GM23338 (cell line): ENCODE results near the gene PDE4D. TPM values are rescaled to one million over a fixed set of nuclear protein-coding genes. Genes with fewer than 3 reads are reported as not detected.

Source experiments
- ATAC-seq: fragments of 200-7000 bp; cut with Tn5 transposase; 3 replicates; pipeline ENCODE4 v1.9.1; 2020
- DNase-seq: peaks from one replicate; pipeline ENCODE4 v3.0.0-alpha.2; 2015; ENCODE audit warnings: low spot score
- H2AFZ ChIP-seq: fragments of 200-600 bp; sonication (generic); 2 replicates; pipeline ENCODE4 v1.8.0; 2016; ENCODE audit warnings: antibody characterized with exemption, mild to moderate bottlenecking, moderate library complexity
- H3F3A ChIP-seq: fragments of 200-600 bp; sonication (generic); replicated peaks from 2 replicates; pipeline ENCODE4 v1.8.0; 2017; ENCODE audit warnings: antibody characterized with exemption, mixed run types, low read depth
- H3K27ac ChIP-seq: fragments of 200-600 bp; sonication (generic); 2 replicates; pipeline ENCODE4 v1.6.1; 2016; ENCODE audit warnings: low read depth
- H3K27me3 ChIP-seq: fragments of 200-600 bp; sonication (generic); 2 replicates; pipeline ENCODE4 v1.8.0; 2016; ENCODE audit warnings: mild to moderate bottlenecking, mixed run types, moderate library complexity; ENCODE audit not compliant: insufficient read depth
- H3K36me3 ChIP-seq: fragments of 200-600 bp; sonication (generic); 2 replicates; pipeline ENCODE4 v1.8.0; 2016; ENCODE audit warnings: mild to moderate bottlenecking; ENCODE audit not compliant: insufficient read depth
- H3K4me1 ChIP-seq: fragments of 200-600 bp; sonication (generic); 2 replicates; pipeline ENCODE4 v1.8.0; 2016; ENCODE audit warnings: mild to moderate bottlenecking, moderate library complexity; ENCODE audit not compliant: insufficient read depth
- H3K4me2 ChIP-seq: fragments of 200-600 bp; sonication (generic); 2 replicates; pipeline ENCODE4 v1.7.1; 2017; ENCODE audit warnings: mixed run types
- H3K4me3 ChIP-seq: fragments of 200-600 bp; sonication (generic); 2 replicates; pipeline ENCODE4 v1.6.1; 2016; ENCODE audit warnings: mixed run types
- H3K79me2 ChIP-seq: fragments of 200-600 bp; sonication (generic); replicated peaks from 2 replicates; pipeline ENCODE4 v1.8.0; 2017; ENCODE audit warnings: mild to moderate bottlenecking; ENCODE audit not compliant: insufficient read depth
- H3K9me2 ChIP-seq: fragments of 200-600 bp; sonication (generic); 2 replicates; pipeline ENCODE4 v1.8.0; 2017; ENCODE audit not compliant: insufficient read depth
- H4K20me1 ChIP-seq: fragments of 200-600 bp; sonication (generic); replicated peaks from 2 replicates; pipeline ENCODE4 v1.8.0; 2017; ENCODE audit warnings: mild to moderate bottlenecking; ENCODE audit not compliant: insufficient read depth
- H3K27ac Mint-ChIP-seq: 2 replicates; pipeline ENCODE4 v1.8.0; 2020; ENCODE audit warnings: inconsistent platforms, mild to moderate bottlenecking, moderate library complexity, mixed read lengths
- H3K27me3 Mint-ChIP-seq: 3 replicates; pipeline ENCODE4 v1.8.0; 2022; ENCODE audit warnings: low read depth, mild to moderate bottlenecking, moderate library complexity, mixed read lengths, inconsistent platforms; ENCODE audit not compliant: insufficient read depth, poor library complexity
- H3K36me3 Mint-ChIP-seq: 3 replicates; pipeline ENCODE4 v1.8.0; 2021; ENCODE audit warnings: low read depth, mild to moderate bottlenecking, inconsistent platforms, moderate library complexity, mixed read lengths
- H3K4me1 Mint-ChIP-seq: 3 replicates; pipeline ENCODE4 v1.8.0; 2020; ENCODE audit warnings: mild to moderate bottlenecking, inconsistent platforms, mixed read lengths
- H3K4me3 Mint-ChIP-seq: 3 replicates; pipeline ENCODE4 v1.8.0; 2021; ENCODE audit warnings: moderate library complexity, mild to moderate bottlenecking, inconsistent platforms, mixed read lengths
- H3K9me3 Mint-ChIP-seq: 3 replicates; pipeline ENCODE4 v1.8.0; 2020; ENCODE audit warnings: moderate library complexity, mild to moderate bottlenecking, inconsistent platforms, mixed read lengths
- CREB1 ChIP-seq: fragments of 250-450 bp; sonication (Bioruptor Pico); IDR thresholded peaks from 2 replicates; pipeline ENCODE4 v1.5.0; 2020; ENCODE audit warnings: low read depth, mild to moderate bottlenecking, moderate library complexity
- EZH2 ChIP-seq: fragments of 200-600 bp; sonication (generic); IDR thresholded peaks from one replicate; pipeline ENCODE4 v1.8.0; 2017; ENCODE audit warnings: antibody characterized with exemption, mild to moderate bottlenecking, low read depth; ENCODE audit not compliant: unreplicated experiment
- NANOG ChIP-seq: IDR thresholded peaks from 2 replicates; pipeline ENCODE4 v1.6.1; 2016; ENCODE audit warnings: antibody characterized with exemption, borderline replicate concordance
- STAT1 ChIP-seq: IDR thresholded peaks from one replicate; pipeline ENCODE4 v1.6.1; 2016; ENCODE audit warnings: antibody characterized with exemption; ENCODE audit not compliant: unreplicated experiment
- ZNF114 ChIP-seq: fragments of 250-450 bp; sonication (Bioruptor Pico); IDR thresholded peaks from 2 replicates; pipeline ENCODE4 v1.5.0; 2020; ENCODE audit warnings: mild to moderate bottlenecking, moderate library complexity
- polyA plus RNA-seq: library from polyadenylated mRNA; unstranded; fragments of >200 nt; fragmentation: Nextera tagmentation; extraction: Ambion mirVana; gene quantifications from 2 replicates; pipeline ENCODE4 v1.2.1, GENCODE V29; 2016
- total RNA-seq: library from RNA; depleted of rRNA; stranded (reverse); fragments of >200 nt; shearing (Covaris generic); gene quantifications from 2 replicates; pipeline ENCODE4 v1.2.3, GENCODE V29; 2014
- TF ChIP-seq, protein P1 (sequence below): fragments of 250-450 bp; sonication (Bioruptor Pico); IDR thresholded peaks from 2 replicates; pipeline ENCODE4 v1.5.0; 2020; ENCODE audit warnings: mild to moderate bottlenecking, moderate library complexity
- TF ChIP-seq, protein P2 (sequence below), 2 experiments: fragments of 200-600 bp in 1 of 2; sonication (generic) in 1 of 2; conservative IDR thresholded peaks; 2 replicates each; pipeline versions ENCODE4 v1.5.1 to v1.6.1; 2016 to 2017; ENCODE audit warnings: antibody characterized with exemption in 2 of 2, low read depth in 2 of 2, mild to moderate bottlenecking in 2 of 2, moderate library complexity in 1 of 2

PDE4D gene
- total and polyA plus RNA-seq, 2 experiments from 2014 or later = 2.1 to 4.7 TPM

DNA sequence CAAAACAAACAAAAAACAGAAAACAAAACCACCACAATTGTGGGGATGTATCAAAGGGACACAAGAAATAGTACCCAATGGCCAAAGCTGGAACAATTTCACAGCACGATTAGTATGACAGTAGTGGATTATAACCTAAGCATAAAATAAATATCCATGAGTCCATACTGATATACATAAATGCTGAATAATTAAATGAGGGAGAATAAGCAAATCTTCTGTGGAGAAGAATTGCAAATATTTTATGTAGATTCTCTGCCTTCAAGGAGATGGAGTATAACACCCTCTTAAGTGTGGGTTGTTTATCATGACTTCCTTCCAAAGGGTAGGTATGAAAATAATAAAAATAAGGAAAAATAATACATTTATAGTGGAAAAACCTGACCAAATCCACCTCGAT lies 325.4 kb downstream of the PDE4D start (continued):
- TF ChIP-seq, protein P1, sequence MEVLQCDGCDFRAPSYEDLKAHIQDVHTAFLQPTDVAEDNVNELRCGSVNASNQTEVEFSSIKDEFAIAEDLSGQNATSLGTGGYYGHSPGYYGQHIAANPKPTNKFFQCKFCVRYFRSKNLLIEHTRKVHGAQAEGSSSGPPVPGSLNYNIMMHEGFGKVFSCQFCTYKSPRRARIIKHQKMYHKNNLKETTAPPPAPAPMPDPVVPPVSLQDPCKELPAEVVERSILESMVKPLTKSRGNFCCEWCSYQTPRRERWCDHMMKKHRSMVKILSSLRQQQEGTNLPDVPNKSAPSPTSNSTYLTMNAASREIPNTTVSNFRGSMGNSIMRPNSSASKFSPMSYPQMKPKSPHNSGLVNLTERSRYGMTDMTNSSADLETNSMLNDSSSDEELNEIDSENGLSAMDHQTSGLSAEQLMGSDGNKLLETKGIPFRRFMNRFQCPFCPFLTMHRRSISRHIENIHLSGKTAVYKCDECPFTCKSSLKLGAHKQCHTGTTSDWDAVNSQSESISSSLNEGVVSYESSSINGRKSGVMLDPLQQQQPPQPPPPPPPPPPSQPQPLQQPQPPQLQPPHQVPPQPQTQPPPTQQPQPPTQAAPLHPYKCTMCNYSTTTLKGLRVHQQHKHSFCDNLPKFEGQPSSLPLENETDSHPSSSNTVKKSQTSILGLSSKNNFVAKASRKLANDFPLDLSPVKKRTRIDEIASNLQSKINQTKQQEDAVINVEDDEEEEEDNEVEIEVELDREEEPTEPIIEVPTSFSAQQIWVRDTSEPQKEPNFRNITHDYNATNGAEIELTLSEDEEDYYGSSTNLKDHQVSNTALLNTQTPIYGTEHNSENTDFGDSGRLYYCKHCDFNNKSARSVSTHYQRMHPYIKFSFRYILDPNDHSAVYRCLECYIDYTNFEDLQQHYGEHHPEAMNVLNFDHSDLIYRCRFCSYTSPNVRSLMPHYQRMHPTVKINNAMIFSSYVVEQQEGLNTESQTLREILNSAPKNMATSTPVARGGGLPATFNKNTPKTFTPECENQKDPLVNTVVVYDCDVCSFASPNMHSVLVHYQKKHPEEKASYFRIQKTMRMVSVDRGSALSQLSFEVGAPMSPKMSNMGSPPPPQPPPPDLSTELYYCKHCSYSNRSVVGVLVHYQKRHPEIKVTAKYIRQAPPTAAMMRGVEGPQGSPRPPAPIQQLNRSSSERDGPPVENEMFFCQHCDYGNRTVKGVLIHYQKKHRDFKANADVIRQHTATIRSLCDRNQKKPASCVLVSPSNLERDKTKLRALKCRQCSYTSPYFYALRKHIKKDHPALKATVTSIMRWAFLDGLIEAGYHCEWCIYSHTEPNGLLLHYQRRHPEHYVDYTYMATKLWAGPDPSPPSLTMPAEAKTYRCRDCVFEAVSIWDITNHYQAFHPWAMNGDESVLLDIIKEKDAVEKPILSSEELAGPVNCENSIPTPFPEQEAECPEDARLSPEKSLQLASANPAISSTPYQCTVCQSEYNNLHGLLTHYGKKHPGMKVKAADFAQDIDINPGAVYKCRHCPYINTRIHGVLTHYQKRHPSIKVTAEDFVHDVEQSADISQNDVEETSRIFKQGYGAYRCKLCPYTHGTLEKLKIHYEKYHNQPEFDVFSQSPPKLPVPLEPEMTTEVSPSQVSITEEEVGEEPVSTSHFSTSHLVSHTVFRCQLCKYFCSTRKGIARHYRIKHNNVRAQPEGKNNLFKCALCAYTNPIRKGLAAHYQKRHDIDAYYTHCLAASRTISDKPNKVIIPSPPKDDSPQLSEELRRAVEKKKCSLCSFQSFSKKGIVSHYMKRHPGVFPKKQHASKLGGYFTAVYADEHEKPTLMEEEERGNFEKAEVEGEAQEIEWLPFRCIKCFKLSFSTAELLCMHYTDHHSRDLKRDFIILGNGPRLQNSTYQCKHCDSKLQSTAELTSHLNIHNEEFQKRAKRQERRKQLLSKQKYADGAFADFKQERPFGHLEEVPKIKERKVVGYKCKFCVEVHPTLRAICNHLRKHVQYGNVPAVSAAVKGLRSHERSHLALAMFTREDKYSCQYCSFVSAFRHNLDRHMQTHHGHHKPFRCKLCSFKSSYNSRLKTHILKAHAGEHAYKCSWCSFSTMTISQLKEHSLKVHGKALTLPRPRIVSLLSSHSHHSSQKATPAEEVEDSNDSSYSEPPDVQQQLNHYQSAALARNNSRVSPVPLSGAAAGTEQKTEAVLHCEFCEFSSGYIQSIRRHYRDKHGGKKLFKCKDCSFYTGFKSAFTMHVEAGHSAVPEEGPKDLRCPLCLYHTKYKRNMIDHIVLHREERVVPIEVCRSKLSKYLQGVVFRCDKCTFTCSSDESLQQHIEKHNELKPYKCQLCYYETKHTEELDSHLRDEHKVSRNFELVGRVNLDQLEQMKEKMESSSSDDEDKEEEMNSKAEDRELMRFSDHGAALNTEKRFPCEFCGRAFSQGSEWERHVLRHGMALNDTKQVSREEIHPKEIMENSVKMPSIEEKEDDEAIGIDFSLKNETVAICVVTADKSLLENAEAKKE (CRISPR knock-in tag) = no peak

DNA sequence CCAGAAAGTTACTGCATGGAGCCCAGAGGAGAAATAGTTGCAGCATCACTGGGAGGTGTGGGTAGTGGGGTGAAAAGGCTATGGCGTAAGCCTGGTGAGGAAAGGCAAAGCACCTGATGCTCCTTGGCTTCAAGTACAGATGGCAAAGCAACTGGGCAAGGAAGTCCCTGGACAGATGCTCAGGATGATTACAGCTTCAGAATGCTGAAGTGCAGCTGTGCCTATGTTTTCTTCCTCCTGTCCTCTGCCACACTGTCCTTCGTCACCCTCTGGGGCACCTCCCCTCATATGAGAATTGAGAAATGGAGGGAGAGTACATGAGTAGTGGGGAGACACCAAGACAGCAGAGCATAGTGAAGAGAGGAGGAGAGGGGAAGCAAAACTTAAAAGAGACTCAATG lies 328.0 kb downstream of the PDE4D start:
- no peak overlapping the region for H3K27ac Mint-ChIP-seq
- 0 out of 3 replicates have a peak, but pooled peaks cover 5% of the 10 kb centered on the region for H3K9me3 Mint-ChIP-seq
- H3K4me1 ChIP-seq = peaks cover 35% of the 10 kb centered on the region
- TF ChIP-seq NANOG = no peak
- TF ChIP-seq, protein P1 (CRISPR knock-in tag) = no peak
- no peak for TF ChIP-seq STAT1
- no peak for TF ChIP-seq EZH2
- TF ChIP-seq ZNF114 = no peak
- TF ChIP-seq, protein P2, sequence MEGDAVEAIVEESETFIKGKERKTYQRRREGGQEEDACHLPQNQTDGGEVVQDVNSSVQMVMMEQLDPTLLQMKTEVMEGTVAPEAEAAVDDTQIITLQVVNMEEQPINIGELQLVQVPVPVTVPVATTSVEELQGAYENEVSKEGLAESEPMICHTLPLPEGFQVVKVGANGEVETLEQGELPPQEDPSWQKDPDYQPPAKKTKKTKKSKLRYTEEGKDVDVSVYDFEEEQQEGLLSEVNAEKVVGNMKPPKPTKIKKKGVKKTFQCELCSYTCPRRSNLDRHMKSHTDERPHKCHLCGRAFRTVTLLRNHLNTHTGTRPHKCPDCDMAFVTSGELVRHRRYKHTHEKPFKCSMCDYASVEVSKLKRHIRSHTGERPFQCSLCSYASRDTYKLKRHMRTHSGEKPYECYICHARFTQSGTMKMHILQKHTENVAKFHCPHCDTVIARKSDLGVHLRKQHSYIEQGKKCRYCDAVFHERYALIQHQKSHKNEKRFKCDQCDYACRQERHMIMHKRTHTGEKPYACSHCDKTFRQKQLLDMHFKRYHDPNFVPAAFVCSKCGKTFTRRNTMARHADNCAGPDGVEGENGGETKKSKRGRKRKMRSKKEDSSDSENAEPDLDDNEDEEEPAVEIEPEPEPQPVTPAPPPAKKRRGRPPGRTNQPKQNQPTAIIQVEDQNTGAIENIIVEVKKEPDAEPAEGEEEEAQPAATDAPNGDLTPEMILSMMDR (conservative IDR thresholded peaks at IDR 0.05; ENCODE audit: low read depth in 2 of 2) = no peak
- no peak for TF ChIP-seq CREB1

More for the DNA sequence above, 328.0 kb downstream of the PDE4D start:
- Histone ChIP-seq H3K79me2 (no peaks in the 10 kb centered on the region), H3K4me2 (no peak overlapping the region), H3K4me3 (no peak overlapping the region), H2AFZ (no peak overlapping the region), H3K27ac (no peak overlapping the region), H3F3A (no peaks in the 10 kb centered on the region), H3K9me2 (0 out of 2 replicates have a peak, but pooled peaks cover 3% of the 10 kb centered on the region), H3K36me3 (no peaks in the 10 kb centered on the region), H4K20me1 (no peaks in the 10 kb centered on the region), H3K27me3 (no peaks in the 10 kb centered on the region)
- peaks cover 35% of the 10 kb centered on the region for H3K4me1 Mint-ChIP-seq
- ATAC-seq (no peak), DNase-seq (no peak)
- no peaks in the 10 kb centered on the region for H3K27me3 Mint-ChIP-seq
- no peak overlapping the region for H3K4me3 Mint-ChIP-seq
- H3K36me3 Mint-ChIP-seq = peaks cover 14% of the 10 kb centered on the region
